GM12878 (cell line): Measurements from ENCODE around the gene ETV1. TPM values are rescaled to one million over a fixed set of nuclear protein-coding genes. Genes with fewer than 3 reads are reported as not detected.

Experiments used
- ATAC-seq: fragments of 200-7000 bp; cut with Tn5 transposase; 3 replicates; pipeline ENCODE4 v1.9.1; 2020; ENCODE audit warnings: mild to moderate bottlenecking, moderate library complexity
- BruUV-seq: library from RNA; stranded (reverse); fragments of 400-500 nt; replicated peaks from 2 replicates; lab custom pipeline; 2021; lab: Mats Ljungman, UMichigan
- CTCF ChIA-PET: fragments of 300-600 bp; sonication (Branson Sonifier 250); formaldehyde crosslinking; extraction: SDS; loops from one replicate; lab custom pipeline; 2021; ENCODE audit warnings: inconsistent platforms; lab: Yijun Ruan, JAX
- POLR2A ChIA-PET: fragments of 350-600 bp; formaldehyde crosslinking; extraction: SDS; loops from one replicate; lab custom pipeline; 2021; ENCODE audit warnings: inconsistent platforms; lab: Charles Lee
- RAD21 ChIA-PET: fragments of 300-600 bp; sonication (Branson Sonifier 250); formaldehyde crosslinking; loops from one replicate; lab custom pipeline; 2023; ENCODE audit warnings: antibody characterized with exemption; ENCODE audit not compliant: unreplicated experiment; lab: Charles Lee
- SMC1A ChIA-PET: fragments of 300-600 bp; sonication (Branson Sonifier 250); formaldehyde crosslinking; loops from one replicate; lab custom pipeline; 2023; ENCODE audit not compliant: unreplicated experiment, uncharacterized antibody; lab: Charles Lee
- DNase-seq: peaks from one replicate; pipeline ENCODE4 v3.0.0-alpha.2; 2011; ENCODE audit warnings: low read depth, low spot score
- FAIRE-seq: peaks from 3 replicates; lab custom pipeline; 2011; peaks lifted over from hg19 to GRCh38; lab: Jason Lieb, UNC
- H2AFZ ChIP-seq: 2 replicates; pipeline ENCODE4 v1.6.0; 2011; ENCODE audit warnings: low read depth, low read length, control low read depth; ENCODE audit not compliant: control insufficient read depth
- H3K27ac ChIP-seq: 2 replicates; pipeline ENCODE4 v1.5.1; 2011; ENCODE audit warnings: control low read depth; ENCODE audit not compliant: control insufficient read depth, insufficient read depth
- H3K27me3 ChIP-seq, 2 experiments: replicated peaks in 1 of 2; 2 replicates each; pipeline versions ENCODE4 v1.6.0 to v1.6.1; 2011; ENCODE audit warnings: low read length in 1 of 2; ENCODE audit not compliant: control insufficient read depth in 2 of 2, insufficient read depth in 2 of 2
- H3K36me3 ChIP-seq, 2 experiments: 2 replicates each; pipeline ENCODE4 v1.5.1; 2011; ENCODE audit warnings: low read length in 1 of 2; ENCODE audit not compliant: control insufficient read depth in 2 of 2, insufficient read depth in 2 of 2
- H3K4me1 ChIP-seq: 2 replicates; pipeline ENCODE4 v1.6.1; 2011; ENCODE audit warnings: mild to moderate bottlenecking, low read length, moderate library complexity, mixed read lengths; ENCODE audit not compliant: control insufficient read depth, insufficient read depth
- H3K4me2 ChIP-seq: 2 replicates; pipeline ENCODE4 v1.6.0; 2011; ENCODE audit warnings: control low read depth; ENCODE audit not compliant: control insufficient read depth, insufficient read depth
- H3K4me3 ChIP-seq: fragments of 200-600 bp; sonication (generic); 2 replicates; pipeline ENCODE4 v1.5.1; 2016
- H3K79me2 ChIP-seq: 2 replicates; pipeline ENCODE4 v1.6.0; 2011; ENCODE audit warnings: low read length; ENCODE audit not compliant: control insufficient read depth, insufficient read depth
- H3K9ac ChIP-seq: 2 replicates; pipeline ENCODE4 v1.8.0; 2011; ENCODE audit warnings: low read length, control low read depth, mixed read lengths; ENCODE audit not compliant: control insufficient read depth, insufficient read depth
- H3K9me3 ChIP-seq: replicated peaks from 3 replicates; pipeline ENCODE4 v1.5.1; 2011; ENCODE audit warnings: mild to moderate bottlenecking, low read length; ENCODE audit not compliant: control insufficient read depth, insufficient read depth
- H4K20me1 ChIP-seq: 2 replicates; pipeline ENCODE4 v1.6.0; 2011; ENCODE audit not compliant: control insufficient read depth, insufficient read depth
- ATF3 ChIP-seq: IDR thresholded peaks from 2 replicates; pipeline ENCODE4 v1.6.1; 2011; ENCODE audit warnings: low read depth, mild to moderate bottlenecking, low read length, moderate library complexity, borderline replicate concordance; ENCODE audit errors: extremely low read depth
- CHD1 ChIP-seq: IDR thresholded peaks from 2 replicates; pipeline ENCODE4 v1.6.1; 2012; ENCODE audit warnings: low read depth, low read length, improper control_type of control experiment
- E4F1 ChIP-seq: fragments of 450-650 bp; IDR thresholded peaks from 2 replicates; pipeline ENCODE4 v1.6.1; 2018; ENCODE audit warnings: borderline replicate concordance, mild to moderate bottlenecking; ENCODE audit not compliant: partially characterized antibody
- HCFC1 ChIP-seq: fragments of 150-350 bp; IDR thresholded peaks from 2 replicates; pipeline ENCODE4 v1.6.1; 2014; ENCODE audit warnings: low read length
- POLR2AphosphoS2 ChIP-seq: IDR thresholded peaks from 2 replicates; pipeline ENCODE4 v1.6.1; 2011; ENCODE audit warnings: low read depth, mild to moderate bottlenecking, low read length, improper control_type of control experiment, moderate library complexity
- POU2F2 ChIP-seq: IDR thresholded peaks from 3 replicates; pipeline ENCODE4 v1.6.1; 2011; ENCODE audit warnings: low read depth, mild to moderate bottlenecking, low read length, borderline replicate concordance
- TBL1XR1 ChIP-seq: IDR thresholded peaks from 2 replicates; pipeline ENCODE4 v1.6.1; 2012; ENCODE audit warnings: low read depth, low read length, improper control_type of control experiment
- ZNF274 ChIP-seq: IDR thresholded peaks from one replicate; pipeline ENCODE4 v1.8.0; 2011; ENCODE audit not compliant: insufficient read length, insufficient read depth
- ZNF592 ChIP-seq: fragments of 450-650 bp; IDR thresholded peaks from 2 replicates; pipeline ENCODE4 v1.6.1; 2017; ENCODE audit warnings: mild to moderate bottlenecking, moderate library complexity
- WGBS: methylation state at CpG from one replicate; pipeline ENCODE4 v1.1.6; 2016; ENCODE audit warnings: low lambda C conversion rate; ENCODE audit not compliant: insufficient replicate concordance, insufficient coverage; ENCODE audit errors: missing lambda C conversion rate; 5-methylcytosine and 5-hydroxymethylcytosine counted together
- in situ Hi-C: fragments of 300-500 bp; cut with MboI; formaldehyde crosslinking; loops from 9 replicates; pipeline ENCODE4 v1.14.3; 2018; ENCODE audit warnings: mixed read lengths
- intact Hi-C: fragments of 100-400 bp; cut with micrococcal nuclease; formaldehyde crosslinking; loops from one replicate; pipeline ENCODE4 v1.14.2; 2022; ENCODE audit not compliant: unreplicated experiment
- polyA plus RNA-seq, 11 experiments: library from polyadenylated mRNA; depleted of rRNA in 4 of 11; unstranded in 6 of 11; stranded (reverse) in 5 of 11; fragments of >200 nt; fragmentation: Nextera tagmentation in 4 of 11; fragmentation: Illumina TruSeq in 1 of 11; extraction: Ambion mirVana in 4 of 11; extraction: Trizol in 1 of 11; gene quantifications; 1 replicate in 1 of 11; 2 replicates in 10 of 11; pipeline versions ENCODE4 v1.2.1 to v1.2.3, GENCODE V29; 2011 to 2016; ENCODE audit warnings: inconsistent platforms in 2 of 11, missing spikeins in 2 of 11, low read depth in 1 of 11
- total RNA-seq, 4 experiments: library from RNA; depleted of rRNA in 3 of 4; stranded (reverse); fragments of >200 nt in 3 of 4; fragmentation: Illumina TruSeq in 1 of 4; extraction: Trizol in 1 of 4; gene quantifications; 2 replicates each; pipeline versions ENCODE4 v1.2.1 to v1.2.3, GENCODE V29; 2013 to 2021

Gene ETV1
- total and polyA plus RNA-seq, 10 of the 15 experiments (the other 5 are each of a cell fraction or from before 2014, with no cell fraction given): 0.03 to 9.3 (median 0.16) TPM; not detected in 4

GRCh38 chr7:14009453-14010418 is 20.3 kb upstream of the ETV1 start (continued):
- no peak for TF ChIP-seq POU2F2
- no peak for TF ChIP-seq ZNF274
- TF ChIP-seq TBL1XR1: no peak
- TF ChIP-seq HCFC1: no peak
- no peak for TF ChIP-seq E4F1
- TF ChIP-seq ATF3: no peak
- TF ChIP-seq POLR2AphosphoS2: no peak

GRCh38 chr7:14001139-14001538 is 11.7 kb upstream of the ETV1 start:
- no peak for ATAC-seq

More at GRCh38 chr7:14001139-14001538, 11.7 kb upstream of the ETV1 start:
- Histone ChIP-seq H3K9me3 (no peaks in the 10 kb centered on the region), H3K27me3 (no peaks in the 10 kb centered on the region), H3K9ac (no peak overlapping the region), H2AFZ (no peak overlapping the region), H3K27ac (no peak overlapping the region), H3K36me3 (no peaks in the 10 kb centered on the region), H4K20me1 (no peaks in the 10 kb centered on the region), H3K4me3 (no peak overlapping the region), H3K4me1 (no peaks in the 10 kb centered on the region), H3K4me2 (no peak overlapping the region), H3K79me2 (no peaks in the 10 kb centered on the region)
- ChIA-PET CTCF (interaction anchor here (1.1 kb wide), 1 partner anchor 10 kb away, joined by 3 read pairs; no protein-coding TSS in a partner anchor), POLR2A (no interaction called here), RAD21 (interaction anchor here (0.7 kb wide), 1 partner anchor 35 kb away, joined by 3 read pairs; no protein-coding TSS in a partner anchor), SMC1A (interaction anchor here (1.4 to 1.6 kb wide), 2 partner anchors 8 to 10 kb away, joined by 5 to 7 read pairs; no protein-coding TSS in a partner anchor)
- BruUV-seq: no TSS peak
- no peak for FAIRE-seq
- TF ChIP-seq ZNF592 (peak; percentile 64; the same call in 1 of the 2 replicates), CHD1 (no peak)
- in situ Hi-C loops: no loop called here
- intact Hi-C loops: no loop called here
- WGBS: 5% methylated on average over 3 of the region's 3 CpGs
- DNase-seq: no peak
